ENCODE measurements around the gene MCTP2.

MCTP2 gene

DNA sequence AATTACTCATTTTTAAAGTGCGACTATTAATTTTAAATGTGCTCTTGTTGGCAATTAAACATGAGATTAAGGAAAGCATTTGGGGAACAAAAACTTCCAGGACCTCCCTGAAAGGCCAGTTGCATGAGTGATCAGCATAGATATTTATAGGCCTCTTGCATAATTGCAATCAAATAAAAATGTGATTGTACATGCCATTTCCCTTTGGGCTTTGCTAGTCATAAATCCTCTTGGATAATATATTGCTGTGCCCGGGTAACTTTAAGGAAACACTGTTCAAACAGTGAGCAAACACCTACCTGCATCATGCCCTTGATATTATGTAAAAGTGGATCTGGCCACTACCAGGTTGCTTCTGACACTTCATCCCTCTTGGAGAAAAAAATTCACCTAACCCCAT, 239.1 kb downstream of the MCTP2 start:
- DNase-seq (ENCODE audit: low spot score): no peak
- Histone ChIP-seq H3K23ac (ENCODE audit: low read depth, low read length, poor library complexity) (no peak overlapping the region), H3K27ac (replicated peaks; ENCODE audit: low read length) (no peak overlapping the region), H2AFZ (ENCODE audit: low read length) (no peak overlapping the region), H2BK5ac (ENCODE audit: low read length) (no peak overlapping the region), H4K91ac (ENCODE audit: low read depth, low read length, poor library complexity) (no peak overlapping the region), H3K4me1 (ENCODE audit: control insufficient read depth in 2 of 2, insufficient read depth in 1 of 2, low read depth in 1 of 2, low read length in 2 of 2) (peaks cover 0 to 2% of the 10 kb centered on the region in 2 donors), H2BK120ac (ENCODE audit: low read depth, low read length) (no peak overlapping the region), H3K18ac (ENCODE audit: low read length) (no peak overlapping the region), H2BK12ac (ENCODE audit: low read length) (no peak overlapping the region), H3K4me3 (ENCODE audit: low read length in 2 of 2) (no peak overlapping the region), H2AK5ac (ENCODE audit: low read depth, low read length) (no peak overlapping the region), H2BK15ac (ENCODE audit: low read length) (no peak overlapping the region), H3K9ac (ENCODE audit: low read depth, low read length, poor library complexity) (no peak overlapping the region), H4K8ac (ENCODE audit: low read depth, low read length) (no peak overlapping the region), H3K4ac (ENCODE audit: low read length) (no peak overlapping the region), H3K27me3 (ENCODE audit: control insufficient read depth in 3 of 3, insufficient read depth in 3 of 3, low read depth in 1 of 3, low read length in 3 of 3) (no peaks in the 10 kb centered on the region), H3K36me3 (replicated peaks in 1 of 2; ENCODE audit: control insufficient read depth in 2 of 2, insufficient read depth in 2 of 2, low read length in 2 of 2) (no peaks in the 10 kb centered on the region), H3K4me2 (ENCODE audit: insufficient read depth, low read length, poor library complexity, severe bottlenecking) (no peak overlapping the region), H3K9me3 (replicated peaks in 1 of 2; ENCODE audit: control insufficient read depth in 2 of 2, insufficient read depth in 1 of 2, low read depth in 1 of 2, low read length in 2 of 2) (no peaks in the 10 kb centered on the region), H3K14ac (ENCODE audit: low read length) (no peak overlapping the region), H3K79me1 (ENCODE audit: low read depth, low read length) (no peaks in the 10 kb centered on the region)
- no CpG with 5 or more reads among the region's 2 CpGs for WGBS, 2 donors (ENCODE audit: extremely low coverage in 2 of 2, insufficient read length in 2 of 2, insufficient replicate concordance in 1 of 2)

DNA sequence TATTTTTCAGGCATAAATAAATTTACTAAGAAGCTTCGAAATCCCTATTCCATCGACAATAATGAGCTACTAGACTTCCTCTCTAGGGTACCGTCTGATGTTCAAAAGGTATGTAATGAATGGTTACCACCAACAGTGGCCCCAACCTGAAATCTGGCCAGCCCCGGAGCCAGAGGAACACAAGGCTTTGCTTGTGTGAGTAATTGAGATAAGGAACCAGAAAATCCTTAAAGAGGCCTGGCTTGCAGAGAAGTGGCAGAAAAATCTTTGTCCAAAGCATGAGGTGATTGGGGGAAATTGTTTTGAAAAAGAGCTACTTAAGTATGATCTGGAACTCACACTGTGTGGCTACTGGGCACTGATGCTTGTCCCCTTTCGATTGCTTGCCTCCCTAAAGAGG, 245.3 kb downstream of the MCTP2 start:
- H3K27me3 ChIP-seq (ENCODE audit: control insufficient read depth in 3 of 3, insufficient read depth in 3 of 3, low read depth in 1 of 3, low read length in 3 of 3): no peaks in the 10 kb centered on the region
- no peak overlapping the region for H4K8ac ChIP-seq (ENCODE audit: low read depth, low read length)
- H4K91ac ChIP-seq (ENCODE audit: low read depth, low read length, poor library complexity): no peak overlapping the region
- no peak overlapping the region for H3K9ac ChIP-seq (ENCODE audit: low read depth, low read length, poor library complexity)
- H3K9me3 ChIP-seq (replicated peaks in 1 of 2; ENCODE audit: control insufficient read depth in 2 of 2, insufficient read depth in 1 of 2, low read depth in 1 of 2, low read length in 2 of 2): no peaks in the 10 kb centered on the region
- no peak overlapping the region for H2BK12ac ChIP-seq (ENCODE audit: low read length)
- no peak overlapping the region for H2AFZ ChIP-seq (ENCODE audit: low read length)
- no peak overlapping the region for H2BK5ac ChIP-seq (ENCODE audit: low read length)
- no peak overlapping the region for H2BK120ac ChIP-seq (ENCODE audit: low read depth, low read length)
- no peaks in the 10 kb centered on the region for H3K79me1 ChIP-seq (ENCODE audit: low read depth, low read length)
- H3K27ac ChIP-seq (replicated peaks; ENCODE audit: low read length): no peak overlapping the region
- H2AK5ac ChIP-seq (ENCODE audit: low read depth, low read length): no peak overlapping the region
- no peak overlapping the region for H3K4ac ChIP-seq (ENCODE audit: low read length)
- peaks cover 0 to 5% of the 10 kb centered on the region in 2 donors for H3K4me1 ChIP-seq (ENCODE audit: control insufficient read depth in 2 of 2, insufficient read depth in 1 of 2, low read depth in 1 of 2, low read length in 2 of 2)
- H3K4me3 ChIP-seq (ENCODE audit: low read length in 2 of 2): no peak overlapping the region
- DNase-seq (ENCODE audit: low spot score): no peak
- H3K4me2 ChIP-seq (ENCODE audit: insufficient read depth, low read length, poor library complexity, severe bottlenecking): no peak overlapping the region
- no peaks in the 10 kb centered on the region for H3K36me3 ChIP-seq (replicated peaks in 1 of 2; ENCODE audit: control insufficient read depth in 2 of 2, insufficient read depth in 2 of 2, low read length in 2 of 2)
- WGBS, 2 donors (ENCODE audit: extremely low coverage in 2 of 2, insufficient read length in 2 of 2, insufficient replicate concordance in 1 of 2): no CpG with 5 or more reads among the region's 5 CpGs
- no peak overlapping the region for H2BK15ac ChIP-seq (ENCODE audit: low read length)
- H3K14ac ChIP-seq (ENCODE audit: low read length): no peak overlapping the region
- H3K23ac ChIP-seq (ENCODE audit: low read depth, low read length, poor library complexity): no peak overlapping the region
- H3K18ac ChIP-seq (ENCODE audit: low read length): no peak overlapping the region

DNA sequence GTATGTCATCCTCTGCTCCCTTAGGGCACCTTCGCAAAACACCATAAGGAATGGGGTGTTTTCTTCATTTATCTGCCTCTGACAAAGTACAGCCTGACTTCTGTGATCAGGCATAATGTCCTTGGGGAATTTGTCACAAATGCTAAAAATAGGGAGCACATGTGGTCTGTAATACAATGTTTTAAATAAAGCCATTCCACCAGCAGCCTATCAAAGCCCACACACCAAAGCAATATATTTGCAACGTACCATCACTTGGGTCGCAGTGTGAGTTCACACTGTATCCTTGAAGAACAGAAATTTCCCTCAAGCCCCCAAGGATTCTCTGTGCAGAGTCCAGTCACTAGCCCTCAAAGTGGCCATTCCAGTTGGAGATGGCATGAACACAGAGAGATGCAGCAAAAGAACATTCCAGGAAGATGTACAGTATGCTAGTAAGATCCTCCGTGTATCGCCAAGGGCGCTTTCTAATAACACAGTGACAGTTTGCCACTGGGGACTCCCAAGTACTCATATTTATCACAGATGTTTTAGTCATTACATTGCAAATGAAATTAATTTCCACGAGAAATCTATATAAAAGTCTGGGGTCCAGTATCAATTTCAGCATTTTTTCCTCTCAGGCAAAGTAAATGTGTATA, 246.7 kb downstream of the MCTP2 start:
- no peak for DNase-seq (ENCODE audit: low spot score)
- no peak overlapping the region for H2BK15ac ChIP-seq (ENCODE audit: low read length)
- no peak overlapping the region for H2BK12ac ChIP-seq (ENCODE audit: low read length)
- H2BK120ac ChIP-seq (ENCODE audit: low read depth, low read length): no peak overlapping the region
- no peak overlapping the region for H3K14ac ChIP-seq (ENCODE audit: low read length)
- H4K91ac ChIP-seq (ENCODE audit: low read depth, low read length, poor library complexity): no peak overlapping the region
- H2AFZ ChIP-seq (ENCODE audit: low read length): no peak overlapping the region
- no peaks in the 10 kb centered on the region for H3K9me3 ChIP-seq (replicated peaks in 1 of 2; ENCODE audit: control insufficient read depth in 2 of 2, insufficient read depth in 1 of 2, low read depth in 1 of 2, low read length in 2 of 2)
- no peak overlapping the region for H3K23ac ChIP-seq (ENCODE audit: low read depth, low read length, poor library complexity)
- no peak overlapping the region for H3K18ac ChIP-seq (ENCODE audit: low read length)
- WGBS, 2 donors (ENCODE audit: extremely low coverage in 2 of 2, insufficient read length in 2 of 2, insufficient replicate concordance in 1 of 2): no CpG with 5 or more reads among the region's 7 CpGs
- H3K9ac ChIP-seq (ENCODE audit: low read depth, low read length, poor library complexity): no peak overlapping the region
- no peak overlapping the region for H4K8ac ChIP-seq (ENCODE audit: low read depth, low read length)
- H3K36me3 ChIP-seq (replicated peaks in 1 of 2; ENCODE audit: control insufficient read depth in 2 of 2, insufficient read depth in 2 of 2, low read length in 2 of 2): no peaks in the 10 kb centered on the region
- H3K4ac ChIP-seq (ENCODE audit: low read length): no peak overlapping the region
- H2BK5ac ChIP-seq (ENCODE audit: low read length): no peak overlapping the region
- no peaks in the 10 kb centered on the region for H3K79me1 ChIP-seq (ENCODE audit: low read depth, low read length)
- H3K4me2 ChIP-seq (ENCODE audit: insufficient read depth, low read length, poor library complexity, severe bottlenecking): no peak overlapping the region
- H3K27ac ChIP-seq (replicated peaks; ENCODE audit: low read length): no peak overlapping the region
- no peaks in the 10 kb centered on the region for H3K27me3 ChIP-seq (ENCODE audit: control insufficient read depth in 3 of 3, insufficient read depth in 3 of 3, low read depth in 1 of 3, low read length in 3 of 3)
- H2AK5ac ChIP-seq (ENCODE audit: low read depth, low read length): no peak overlapping the region
- H3K4me1 ChIP-seq (ENCODE audit: control insufficient read depth in 2 of 2, insufficient read depth in 1 of 2, low read depth in 1 of 2, low read length in 2 of 2): peaks cover 0 to 5% of the 10 kb centered on the region in 2 donors
- no peak overlapping the region for H3K4me3 ChIP-seq (ENCODE audit: low read length in 2 of 2)

DNA sequence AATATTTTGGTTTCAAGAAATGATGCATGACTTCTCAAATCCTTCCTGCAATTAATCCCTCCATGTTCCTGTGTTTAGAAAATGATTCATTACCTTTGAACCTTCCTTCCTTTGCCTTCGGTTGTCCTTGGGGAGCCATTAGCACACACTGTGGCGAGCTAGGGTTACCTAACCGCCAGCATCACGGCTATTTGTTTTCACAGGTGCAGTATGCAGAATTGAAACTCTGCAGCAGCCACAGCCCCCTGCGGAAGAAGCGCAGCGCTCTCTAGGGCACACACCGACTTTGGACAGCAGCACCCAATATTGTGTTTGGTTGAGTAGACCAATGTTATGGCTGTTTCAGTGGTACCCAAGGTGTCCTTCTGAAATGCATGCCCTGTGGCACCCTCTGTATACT, 247.4 kb downstream of the MCTP2 start:
- no peaks in the 10 kb centered on the region for H3K79me1 ChIP-seq (ENCODE audit: low read depth, low read length)
- no peak overlapping the region for H3K9ac ChIP-seq (ENCODE audit: low read depth, low read length, poor library complexity)
- no peak overlapping the region for H3K27ac ChIP-seq (replicated peaks; ENCODE audit: low read length)
- no peak overlapping the region for H2BK5ac ChIP-seq (ENCODE audit: low read length)
- no peak overlapping the region for H3K4me2 ChIP-seq (ENCODE audit: insufficient read depth, low read length, poor library complexity, severe bottlenecking)
- peak overlapping the region; percentile 12 for H3K14ac ChIP-seq (ENCODE audit: low read length)
- no peak overlapping the region for H4K91ac ChIP-seq (ENCODE audit: low read depth, low read length, poor library complexity)
- H3K4ac ChIP-seq (ENCODE audit: low read length): no peak overlapping the region
- no peak overlapping the region for H2BK15ac ChIP-seq (ENCODE audit: low read length)
- peak overlapping the region; percentile 70 for H3K23ac ChIP-seq (ENCODE audit: low read depth, low read length, poor library complexity)
- no peaks in the 10 kb centered on the region for H3K36me3 ChIP-seq (replicated peaks in 1 of 2; ENCODE audit: control insufficient read depth in 2 of 2, insufficient read depth in 2 of 2, low read length in 2 of 2)
- H4K8ac ChIP-seq (ENCODE audit: low read depth, low read length): no peak overlapping the region
- no peak overlapping the region for H2AK5ac ChIP-seq (ENCODE audit: low read depth, low read length)
- no peak overlapping the region for H2AFZ ChIP-seq (ENCODE audit: low read length)
- H3K4me3 ChIP-seq (ENCODE audit: low read length in 2 of 2): no peak overlapping the region
- peaks cover 0 to 5% of the 10 kb centered on the region in 2 donors for H3K4me1 ChIP-seq (ENCODE audit: control insufficient read depth in 2 of 2, insufficient read depth in 1 of 2, low read depth in 1 of 2, low read length in 2 of 2)
- no peak for DNase-seq (ENCODE audit: low spot score)
- no peaks in the 10 kb centered on the region for H3K27me3 ChIP-seq (ENCODE audit: control insufficient read depth in 3 of 3, insufficient read depth in 3 of 3, low read depth in 1 of 3, low read length in 3 of 3)
- WGBS, 2 donors (ENCODE audit: extremely low coverage in 2 of 2, insufficient read length in 2 of 2, insufficient replicate concordance in 1 of 2): no CpG with 5 or more reads among the region's 8 CpGs
- no peak overlapping the region for H2BK120ac ChIP-seq (ENCODE audit: low read depth, low read length)
- H2BK12ac ChIP-seq (ENCODE audit: low read length): no peak overlapping the region
- H3K9me3 ChIP-seq (replicated peaks in 1 of 2; ENCODE audit: control insufficient read depth in 2 of 2, insufficient read depth in 1 of 2, low read depth in 1 of 2, low read length in 2 of 2): no peaks in the 10 kb centered on the region
- H3K18ac ChIP-seq (ENCODE audit: low read length): no peak overlapping the region
